HFF-Myc (cell line): ENCODE data around the gene KIF2C.

Experiments
- DNase-seq: peaks from one replicate; pipeline ENCODE4 v3.0.0-alpha.2; 2011; ENCODE audit warnings: low read depth; ENCODE audit errors: extremely low read depth
- H3K4me3 ChIP-seq: replicated peaks from 2 replicates; pipeline ENCODE4 v1.5.1; 2011; ENCODE audit warnings: low read depth, mild to moderate bottlenecking, control low read depth, low read length
- TF ChIP-seq, protein P1 (sequence below): IDR thresholded peaks from 2 replicates; pipeline ENCODE4 v1.5.1; 2012; ENCODE audit warnings: mild to moderate bottlenecking, low read depth, low read length, control low read depth; ENCODE audit errors: missing control alignments

The KIF2C gene

DNA sequence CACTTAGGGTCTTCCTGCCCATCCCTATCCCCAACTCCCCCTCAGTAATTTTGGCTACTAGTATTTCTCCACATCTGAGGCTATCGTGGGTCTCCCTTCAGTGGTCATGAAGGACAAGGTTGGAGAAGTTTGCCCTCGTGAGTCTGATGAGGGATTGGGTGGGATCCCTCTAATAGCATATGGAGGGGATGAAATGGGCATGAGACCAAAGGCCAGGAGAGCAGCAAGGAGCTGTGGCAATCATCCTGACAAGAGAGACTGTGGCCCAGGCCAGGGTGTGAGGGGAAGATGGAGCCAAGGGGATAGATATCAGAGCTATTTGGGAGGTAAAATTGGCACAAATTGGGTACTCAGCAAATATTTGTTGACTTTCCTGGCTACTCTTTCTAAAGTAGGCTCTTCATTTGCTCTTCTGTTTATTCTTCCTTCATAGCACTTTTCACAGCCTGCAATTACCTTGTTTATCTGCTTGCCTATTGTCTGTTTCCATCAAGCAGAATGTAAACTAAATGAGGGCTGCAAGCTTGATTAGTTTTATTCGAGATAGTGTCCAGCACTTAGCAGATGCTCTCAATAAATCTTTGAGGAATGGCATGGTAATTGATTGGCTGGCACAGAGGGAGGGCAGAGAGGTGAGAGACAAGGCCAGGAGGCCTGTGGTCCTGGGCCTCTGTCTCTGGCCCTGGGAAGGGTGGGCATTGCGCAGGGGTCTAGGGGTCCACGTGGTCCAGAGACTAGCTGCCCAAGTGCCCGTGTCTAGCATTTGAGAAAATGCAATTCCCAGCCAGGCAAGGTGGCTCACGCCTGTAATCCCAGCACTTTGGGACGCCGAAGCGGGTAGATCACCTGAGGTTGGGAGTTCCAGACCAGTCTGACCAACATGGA is 59.1 kb downstream of the KIF2C start:
- DNase-seq = no peak
- no peak overlapping the region for H3K4me3 ChIP-seq
- TF ChIP-seq, protein P1, sequence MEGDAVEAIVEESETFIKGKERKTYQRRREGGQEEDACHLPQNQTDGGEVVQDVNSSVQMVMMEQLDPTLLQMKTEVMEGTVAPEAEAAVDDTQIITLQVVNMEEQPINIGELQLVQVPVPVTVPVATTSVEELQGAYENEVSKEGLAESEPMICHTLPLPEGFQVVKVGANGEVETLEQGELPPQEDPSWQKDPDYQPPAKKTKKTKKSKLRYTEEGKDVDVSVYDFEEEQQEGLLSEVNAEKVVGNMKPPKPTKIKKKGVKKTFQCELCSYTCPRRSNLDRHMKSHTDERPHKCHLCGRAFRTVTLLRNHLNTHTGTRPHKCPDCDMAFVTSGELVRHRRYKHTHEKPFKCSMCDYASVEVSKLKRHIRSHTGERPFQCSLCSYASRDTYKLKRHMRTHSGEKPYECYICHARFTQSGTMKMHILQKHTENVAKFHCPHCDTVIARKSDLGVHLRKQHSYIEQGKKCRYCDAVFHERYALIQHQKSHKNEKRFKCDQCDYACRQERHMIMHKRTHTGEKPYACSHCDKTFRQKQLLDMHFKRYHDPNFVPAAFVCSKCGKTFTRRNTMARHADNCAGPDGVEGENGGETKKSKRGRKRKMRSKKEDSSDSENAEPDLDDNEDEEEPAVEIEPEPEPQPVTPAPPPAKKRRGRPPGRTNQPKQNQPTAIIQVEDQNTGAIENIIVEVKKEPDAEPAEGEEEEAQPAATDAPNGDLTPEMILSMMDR = no peak

DNA sequence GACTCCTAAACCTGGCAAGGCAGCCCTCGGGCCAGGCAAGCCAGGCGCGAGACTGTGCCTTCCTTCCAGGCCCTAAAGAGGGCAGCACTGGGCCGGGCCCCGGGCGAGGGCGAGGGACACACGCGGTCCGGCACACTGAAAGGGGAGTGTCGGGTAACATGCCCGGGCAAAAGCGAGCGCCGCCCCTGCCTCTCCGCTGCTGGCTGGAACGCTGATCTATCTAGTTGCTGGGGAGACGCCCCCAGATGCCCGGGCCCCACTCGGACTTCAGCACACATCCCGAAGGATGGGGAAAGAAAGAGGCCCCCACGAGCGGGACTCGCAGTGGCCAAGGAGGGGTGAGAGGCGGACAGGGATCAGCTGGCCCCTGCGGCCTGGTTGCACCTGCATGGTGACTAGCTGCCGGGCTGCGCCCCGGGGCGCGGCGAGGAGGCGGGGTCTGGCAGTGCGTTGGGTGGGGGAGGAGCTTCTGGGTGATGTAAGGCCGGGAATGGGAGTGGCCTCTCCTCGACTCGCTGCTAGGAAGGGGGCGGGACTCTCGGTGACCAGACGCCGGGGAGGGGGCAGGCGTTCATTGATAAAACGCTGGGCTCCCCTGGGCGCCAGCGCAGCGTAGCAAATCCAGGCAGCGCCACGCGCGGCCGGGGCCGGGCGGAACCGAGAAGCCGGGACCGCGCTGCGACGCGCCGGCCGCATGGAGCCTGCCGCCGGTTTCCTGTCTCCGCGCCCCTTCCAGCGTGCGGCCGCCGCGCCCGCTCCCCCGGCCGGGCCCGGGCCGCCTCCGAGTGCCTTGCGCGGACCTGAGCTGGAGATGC is 60.3 kb downstream of the KIF2C start, which contains the start of gene PLK3:
Gene PLK3 (plus strand): TSS at position 608 of the 815 bp plus-strand sequence. CDS start 87 bp downstream, at position 695.
- peak; percentile 94 for DNase-seq
- H3K4me3 ChIP-seq = peak within 1 kb of the TSS; percentile 94
- TF ChIP-seq, protein P1 = peak; percentile 89

DNA sequence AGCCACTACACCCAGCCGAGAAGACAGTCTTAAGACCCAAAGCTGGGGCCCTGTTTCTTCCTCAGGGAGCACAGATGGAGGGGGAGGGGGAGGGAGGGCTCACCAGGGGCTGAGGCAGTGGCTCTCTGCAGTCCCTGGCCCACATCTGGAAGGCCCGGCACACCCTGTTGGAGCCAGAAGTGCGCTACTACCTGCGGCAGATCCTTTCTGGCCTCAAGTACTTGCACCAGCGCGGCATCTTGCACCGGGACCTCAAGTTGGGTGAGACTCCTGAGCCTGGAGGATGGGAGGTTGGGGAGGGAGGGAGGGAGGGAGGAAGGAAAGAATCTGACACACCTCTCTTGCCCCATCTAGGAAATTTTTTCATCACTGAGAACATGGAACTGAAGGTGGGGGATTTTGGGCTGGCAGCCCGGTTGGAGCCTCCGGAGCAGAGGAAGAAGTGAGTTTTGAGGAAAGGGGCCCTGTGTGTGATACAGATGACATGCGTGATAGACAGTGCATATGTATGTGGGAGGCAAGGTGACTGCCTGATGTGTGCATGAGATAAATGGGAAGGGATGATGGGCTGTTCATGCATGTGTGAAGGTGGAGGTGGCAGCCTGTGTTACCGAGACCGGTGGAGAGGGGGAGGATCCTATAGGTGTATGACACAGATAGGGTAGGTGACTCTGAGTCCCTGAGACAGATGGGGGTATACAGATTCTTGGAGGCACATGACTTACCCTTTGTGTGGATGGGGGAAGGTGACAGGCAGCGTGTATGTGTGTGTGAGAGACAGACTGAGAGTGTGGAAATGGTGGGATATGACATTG is 62.1 kb downstream of the KIF2C start:
- H3K4me3 ChIP-seq = peak overlapping the region; percentile 94
- DNase-seq = no peak
- TF ChIP-seq, protein P1 = no peak

DNA sequence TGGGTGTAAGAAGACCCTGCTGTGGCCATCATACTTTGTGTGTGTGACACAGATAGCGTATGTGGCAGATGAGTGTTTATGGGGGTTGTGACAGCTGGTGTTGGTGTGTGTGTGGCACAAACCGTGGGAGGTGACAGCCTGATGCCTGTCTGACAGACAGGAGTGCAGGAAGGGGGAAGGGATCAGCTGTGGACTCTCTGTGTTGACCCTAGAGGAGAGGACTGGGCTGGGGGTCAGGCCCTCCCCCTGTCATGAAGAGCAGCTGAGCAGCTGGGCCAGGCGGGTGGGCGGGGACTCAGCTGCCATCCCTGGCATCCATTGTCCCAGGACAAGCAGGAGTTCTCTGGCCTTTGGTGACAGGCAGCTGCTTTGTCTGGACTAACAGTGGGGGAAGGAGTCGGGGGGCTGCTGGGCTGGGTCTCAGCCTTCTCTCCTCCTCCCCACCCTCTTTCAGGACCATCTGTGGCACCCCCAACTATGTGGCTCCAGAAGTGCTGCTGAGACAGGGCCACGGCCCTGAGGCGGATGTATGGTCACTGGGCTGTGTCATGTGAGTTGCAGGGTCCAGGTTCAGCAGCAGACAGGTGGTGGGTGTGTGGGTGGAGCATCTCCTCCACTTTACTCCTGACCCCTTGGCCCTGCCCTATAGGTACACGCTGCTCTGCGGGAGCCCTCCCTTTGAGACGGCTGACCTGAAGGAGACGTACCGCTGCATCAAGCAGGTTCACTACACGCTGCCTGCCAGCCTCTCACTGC is 62.8 kb downstream of the KIF2C start:
- peak overlapping the region; percentile 94 for H3K4me3 ChIP-seq
- TF ChIP-seq, protein P1 = no peak
- DNase-seq = no peak

DNA sequence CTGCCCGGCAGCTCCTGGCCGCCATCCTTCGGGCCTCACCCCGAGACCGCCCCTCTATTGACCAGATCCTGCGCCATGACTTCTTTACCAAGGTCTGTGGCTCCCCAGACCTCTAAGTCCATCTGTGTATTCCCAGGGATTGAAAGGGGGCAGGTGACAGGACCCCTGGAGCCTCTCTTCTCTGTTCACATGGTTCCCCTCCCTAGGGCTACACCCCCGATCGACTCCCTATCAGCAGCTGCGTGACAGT is 63.4 kb downstream of the KIF2C start:
- TF ChIP-seq, protein P1 = no peak
- peak overlapping the region; percentile 94 for H3K4me3 ChIP-seq
- no peak for DNase-seq
